Panc1 (cell line): ENCODE results near the gene CCR7. TPM values are rescaled to one million over a fixed set of nuclear protein-coding genes. Genes with fewer than 3 reads are reported as not detected.

Experiments
- ATAC-seq: fragments of 200-7000 bp; cut with Tn5 transposase; 2 replicates; pipeline ENCODE4 v1.9.1; 2020; ENCODE audit warnings: mild to moderate bottlenecking, moderate library complexity
- BruUV-seq: library from RNA; stranded (reverse); fragments of 400-500 nt; replicated peaks from 2 replicates; lab custom pipeline; 2021; lab: Mats Ljungman, UMichigan
- CTCF ChIA-PET: fragments of 300-600 bp; sonication (Branson Sonifier 250); formaldehyde crosslinking; loops from one replicate; lab custom pipeline; 2022; ENCODE audit warnings: antibody characterized with exemption; lab: Charles Lee
- POLR2A ChIA-PET: fragments of 300-600 bp; sonication (Branson Sonifier 250); formaldehyde crosslinking; loops from one replicate; lab custom pipeline; 2022; ENCODE audit warnings: antibody characterized with exemption; lab: Charles Lee
- DNase-seq: peaks from one replicate; pipeline ENCODE4 v3.0.0-alpha.2; 2010; ENCODE audit warnings: low read depth, low spot score
- H3K27ac ChIP-seq: 2 replicates; pipeline ENCODE4 v1.5.1; 2011; ENCODE audit warnings: mild to moderate bottlenecking, low read length, inconsistent platforms
- H3K27me3 ChIP-seq: fragments of 200-500 bp; sonication (Bioruptor generic); 2 replicates; pipeline ENCODE4 v1.6.0; 2014; ENCODE audit warnings: low read length, inconsistent platforms; ENCODE audit not compliant: control insufficient read depth, insufficient read depth
- H3K36me3 ChIP-seq: fragments of 200-500 bp; sonication (Bioruptor generic); 2 replicates; pipeline ENCODE4 v1.5.1; 2014; ENCODE audit warnings: inconsistent platforms, mild to moderate bottlenecking, low read length, moderate library complexity; ENCODE audit not compliant: control insufficient read depth, insufficient read depth
- H3K4me1 ChIP-seq: 2 replicates; pipeline ENCODE4 v1.5.1; 2011; ENCODE audit warnings: inconsistent platforms, mild to moderate bottlenecking, low read length, moderate library complexity; ENCODE audit not compliant: control insufficient read depth, insufficient read depth
- H3K4me3 ChIP-seq, 2 experiments: 2 replicates each; pipeline ENCODE4 v1.5.1; 2011 to 2012; ENCODE audit warnings: low read depth in 2 of 2, low read length in 2 of 2, mild to moderate bottlenecking in 2 of 2, inconsistent platforms in 1 of 2, moderate library complexity in 1 of 2
- H3K9me3 ChIP-seq: fragments of 200-500 bp; sonication (Bioruptor generic); 2 replicates; pipeline ENCODE4 v1.5.1; 2014; ENCODE audit warnings: low read depth, mild to moderate bottlenecking, inconsistent platforms, low read length, moderate library complexity; ENCODE audit not compliant: control insufficient read depth, insufficient read depth
- CTCF ChIP-seq: fragments of 450-650 bp; IDR thresholded peaks from 2 replicates; pipeline ENCODE4 v1.5.1; 2017; ENCODE audit warnings: mild to moderate bottlenecking
- POLR2AphosphoS5 ChIP-seq: IDR thresholded peaks from 2 replicates; pipeline ENCODE4 v1.6.1; 2012; ENCODE audit warnings: mild to moderate bottlenecking, low read depth, low read length, moderate library complexity
- REST ChIP-seq, 2 experiments: IDR thresholded peaks; 2 replicates each; pipeline ENCODE4 v1.6.1; 2011 to 2012; ENCODE audit warnings: low read depth in 2 of 2, control low read depth in 1 of 2, low read length in 1 of 2, mild to moderate bottlenecking in 1 of 2, moderate library complexity in 1 of 2; ENCODE audit not compliant: insufficient read depth in 1 of 2
- SIN3A ChIP-seq: IDR thresholded peaks from 2 replicates; pipeline ENCODE4 v1.6.1; 2012; ENCODE audit warnings: low read depth, mild to moderate bottlenecking, low read length, moderate library complexity, borderline replicate concordance; ENCODE audit not compliant: insufficient read depth
- TCF7L2 ChIP-seq: IDR thresholded peaks from 2 replicates; pipeline ENCODE4 v1.6.1; 2011; ENCODE audit warnings: mild to moderate bottlenecking, low read depth, low read length, inconsistent platforms
- in situ Hi-C: cut with HindIII; loops from 2 replicates; pipeline ENCODE4 v1.10.0; 2016; ENCODE audit warnings: low sequenced_read_pairs, low pct_unique_long_range_greater_than_20kb
- intact Hi-C: fragments of 100-400 bp; cut with micrococcal nuclease; formaldehyde crosslinking; loops from one replicate; pipeline ENCODE4 v1.10.0; 2022; ENCODE audit not compliant: unreplicated experiment
- total RNA-seq: library from RNA; stranded (reverse); gene quantifications from one replicate; pipeline ENCODE4 v1.2.1, GENCODE V29; 2021; ENCODE audit not compliant: unreplicated experiment

The CCR7 gene
- total RNA-seq, 1 experiment from 2014 or later: 0.44 TPM

GRCh38 chr17:40558300-40558889, 6.9 kb downstream of the CCR7 start:
- Histone ChIP-seq H3K36me3 (no peaks in the 10 kb centered on the region), H3K27ac (no peak overlapping the region), H3K27me3 (peaks cover 10% of the 10 kb centered on the region; the same call in 1 of the 2 replicates), H3K4me3 (no peak overlapping the region), H3K4me1 (peaks cover 14% of the 10 kb centered on the region), H3K9me3 (no peaks in the 10 kb centered on the region)
- in situ Hi-C loops (no loop called here), intact Hi-C loops (no loop called here)
- BruUV-seq: no TSS peak
- ChIA-PET POLR2A (no interaction called here), CTCF (interaction anchor here (0.6 to 0.8 kb wide), 2 partner anchors 115 to 269 kb away, joined by 6 to 8 read pairs; no protein-coding TSS in a partner anchor)
- ATAC-seq: no peak
- no peak for TF ChIP-seq POLR2AphosphoS5
- TF ChIP-seq CTCF: no peak
- no peak for DNase-seq

GRCh38 chr17:40557531-40558299, 7.6 kb downstream of the CCR7 start:
- intact Hi-C loops: no loop called here
- H3K4me1 ChIP-seq: peaks cover 14% of the 10 kb centered on the region
- BruUV-seq: no TSS peak
- TF ChIP-seq POLR2AphosphoS5 (no peak), REST (IDR thresholded peaks at IDR 0.05; ENCODE audit: insufficient read depth in 1 of 2, low read depth in 2 of 2, low read length in 1 of 2) (no peak), TCF7L2 (no peak), CTCF (no peak), SIN3A (no peak)
- in situ Hi-C loops: no loop called here
- H3K36me3 ChIP-seq: no peaks in the 10 kb centered on the region
- peaks cover 10% of the 10 kb centered on the region; the same call in 1 of the 2 replicates for H3K27me3 ChIP-seq
- CTCF ChIA-PET: no interaction called here
- POLR2A ChIA-PET: no interaction called here
- H3K9me3 ChIP-seq: no peaks in the 10 kb centered on the region
- ATAC-seq (no peak), DNase-seq (no peak)
- H3K4me3 ChIP-seq: no peak overlapping the region
- H3K27ac ChIP-seq: no peak overlapping the region
